Muscle layer of duodenum (tissue), 2 donors: Measurements from ENCODE around the gene LRRC38.

ENCODE experiments used
- H3K27ac ChIP-seq: one replicate; pipeline ENCODE4 v1.7.0; 2013; ENCODE audit warnings: mild to moderate bottlenecking, low read length
- H3K27me3 ChIP-seq: one replicate; pipeline ENCODE4 v1.7.0; 2013; ENCODE audit warnings: low read depth, mild to moderate bottlenecking, control low read depth, low read length
- H3K36me3 ChIP-seq, 2 donors: one replicate each; pipeline ENCODE4 v1.7.0; 2013; ENCODE audit warnings: low read length in 2 of 2, control low read depth in 1 of 2, mild to moderate bottlenecking in 1 of 2; ENCODE audit not compliant: insufficient read depth in 2 of 2, control insufficient read depth in 1 of 2
- H3K4me1 ChIP-seq, 2 donors: one replicate each; pipeline ENCODE4 v1.7.0; 2013; ENCODE audit warnings: low read length in 2 of 2, mild to moderate bottlenecking in 2 of 2, control low read depth in 1 of 2, moderate library complexity in 1 of 2; ENCODE audit not compliant: insufficient read depth in 2 of 2, control insufficient read depth in 1 of 2
- H3K4me3 ChIP-seq, 2 donors: one replicate each; pipeline ENCODE4 v1.7.0; 2013; ENCODE audit warnings: low read length in 2 of 2, low read depth in 1 of 2, mild to moderate bottlenecking in 1 of 2
- H3K9me3 ChIP-seq, 2 donors: one replicate each; pipeline ENCODE4 v1.7.0; 2013; ENCODE audit warnings: low read length in 2 of 2, control low read depth in 1 of 2, mild to moderate bottlenecking in 1 of 2; ENCODE audit not compliant: control insufficient read depth in 1 of 2
- donor health status: healthy.

LRRC38 gene

GRCh38 chr1:13494025-13494424 is 19.8 kb downstream of the LRRC38 start:
- no peaks in the 10 kb centered on the region for H3K4me1 ChIP-seq
- H3K9me3 ChIP-seq = no peaks in the 10 kb centered on the region
- no peaks in the 10 kb centered on the region for H3K36me3 ChIP-seq
- H3K4me3 ChIP-seq = no peak overlapping the region
- no peaks in the 10 kb centered on the region for H3K27me3 ChIP-seq
- H3K27ac ChIP-seq = no peak overlapping the region

GRCh38 chr1:13492711-13493110 is 21.1 kb downstream of the LRRC38 start:
- no peaks in the 10 kb centered on the region for H3K4me1 ChIP-seq
- no peaks in the 10 kb centered on the region for H3K36me3 ChIP-seq
- H3K27me3 ChIP-seq = no peaks in the 10 kb centered on the region
- H3K27ac ChIP-seq = no peak overlapping the region
- no peak overlapping the region for H3K4me3 ChIP-seq
- no peaks in the 10 kb centered on the region for H3K9me3 ChIP-seq

GRCh38 chr1:13487957-13488356 is 25.8 kb downstream of the LRRC38 start:
- H3K27me3 ChIP-seq = no peaks in the 10 kb centered on the region
- no peaks in the 10 kb centered on the region for H3K4me1 ChIP-seq
- no peaks in the 10 kb centered on the region for H3K36me3 ChIP-seq
- no peaks in the 10 kb centered on the region for H3K9me3 ChIP-seq
- no peak overlapping the region for H3K27ac ChIP-seq
- H3K4me3 ChIP-seq = no peak overlapping the region

GRCh38 chr1:13487143-13487868 is 26.5 kb downstream of the LRRC38 start:
- Histone ChIP-seq H3K36me3 (no peaks in the 10 kb centered on the region), H3K4me1 (no peaks in the 10 kb centered on the region), H3K4me3 (no peak overlapping the region), H3K9me3 (no peaks in the 10 kb centered on the region), H3K27ac (no peak overlapping the region), H3K27me3 (no peaks in the 10 kb centered on the region)

- H3K9me3 ChIP-seq = no peaks in the 10 kb centered on the region
- H3K4me3 ChIP-seq = no peak overlapping the region
- no peaks in the 10 kb centered on the region for H3K4me1 ChIP-seq
- H3K36me3 ChIP-seq = no peaks in the 10 kb centered on the region
- no peak overlapping the region for H3K27ac ChIP-seq
- no peaks in the 10 kb centered on the region for H3K27me3 ChIP-seq
Observed at GRCh38 chr1:13483946-13484345, 29.9 kb downstream of the LRRC38 start.

GRCh38 chr1:13482600-13482999 is 31.2 kb downstream of the LRRC38 start:
- no peak overlapping the region for H3K4me3 ChIP-seq
- no peaks in the 10 kb centered on the region for H3K4me1 ChIP-seq
- no peaks in the 10 kb centered on the region for H3K27me3 ChIP-seq
- H3K27ac ChIP-seq = no peak overlapping the region
- H3K9me3 ChIP-seq = peaks cover 0 to 6% of the 10 kb centered on the region in 2 donors
- no peaks in the 10 kb centered on the region for H3K36me3 ChIP-seq

- Histone ChIP-seq H3K4me1 (no peaks in the 10 kb centered on the region), H3K4me3 (no peak overlapping the region), H3K27ac (no peak overlapping the region), H3K27me3 (no peaks in the 10 kb centered on the region), H3K9me3 (peaks cover 0 to 8% of the 10 kb centered on the region in 2 donors), H3K36me3 (no peaks in the 10 kb centered on the region)
Observed at GRCh38 chr1:13479171-13479856, 34.5 kb downstream of the LRRC38 start.

GRCh38 chr1:13478692-13479091 is 35.1 kb downstream of the LRRC38 start:
- Histone ChIP-seq H3K9me3 (peaks cover 0 to 9% of the 10 kb centered on the region in 2 donors), H3K4me3 (no peak overlapping the region), H3K4me1 (no peaks in the 10 kb centered on the region), H3K36me3 (no peaks in the 10 kb centered on the region), H3K27ac (no peak overlapping the region), H3K27me3 (no peaks in the 10 kb centered on the region)

- H3K27me3 ChIP-seq = no peaks in the 10 kb centered on the region
Observed at GRCh38 chr1:13469343-13469742, 44.5 kb downstream of the LRRC38 start.

GRCh38 chr1:13465515-13465914 is 48.3 kb downstream of the LRRC38 start:
- H3K4me1 ChIP-seq = no peaks in the 10 kb centered on the region

More at GRCh38 chr1:13469343-13469742, 44.5 kb downstream of the LRRC38 start:
- peaks cover 0 to under 1% of the 10 kb centered on the region in 2 donors for H3K9me3 ChIP-seq
- H3K36me3 ChIP-seq = no peaks in the 10 kb centered on the region
- no peak overlapping the region for H3K4me3 ChIP-seq
- H3K4me1 ChIP-seq = no peaks in the 10 kb centered on the region
- no peak overlapping the region for H3K27ac ChIP-seq

GRCh38 chr1:13462682-13463081 is 51.1 kb downstream of the LRRC38 start:
- Histone ChIP-seq H3K9me3 (no peaks in the 10 kb centered on the region), H3K27ac (no peak overlapping the region), H3K36me3 (no peaks in the 10 kb centered on the region), H3K4me3 (no peak overlapping the region), H3K4me1 (no peaks in the 10 kb centered on the region), H3K27me3 (no peaks in the 10 kb centered on the region)

More at GRCh38 chr1:13465515-13465914, 48.3 kb downstream of the LRRC38 start:
- H3K27ac ChIP-seq = no peak overlapping the region
- no peaks in the 10 kb centered on the region for H3K36me3 ChIP-seq
- no peaks in the 10 kb centered on the region for H3K9me3 ChIP-seq
- H3K4me3 ChIP-seq = no peak overlapping the region
- H3K27me3 ChIP-seq = no peaks in the 10 kb centered on the region
